ENCODE measurements around the gene SRSF3. TPM values are rescaled to one million over a fixed set of nuclear protein-coding genes. Genes with fewer than 3 reads are reported as not detected.

Gene SRSF3
- total RNA-seq, 1 donor = 438 TPM

Other genes with a start within 250 kb of the SRSF3 start
- 0.73 TPM for gene ETV7, start 206.7 kb upstream of the SRSF3 start, total RNA-seq
- 0.31 TPM for gene PXT1, start 151.5 kb upstream of the SRSF3 start, total RNA-seq
- 84.8 TPM for gene KCTD20, start 151.4 kb upstream of the SRSF3 start, total RNA-seq
- gene STK38, start 46.9 kb upstream of the SRSF3 start, total RNA-seq = 35.3 TPM
- gene CDKN1A, start 84.4 kb downstream of the SRSF3 start, total RNA-seq = 228 TPM
- 1.3 TPM for gene RAB44, start 103.5 kb downstream of the SRSF3 start, total RNA-seq
- gene CPNE5, start 245.1 kb downstream of the SRSF3 start, total RNA-seq = 6.9 TPM